ENCODE results near the gene RAP1GAP. TPM values are rescaled to one million over a fixed set of nuclear protein-coding genes. Genes with fewer than 3 reads are reported as not detected.
A peak's percentile ranks its signal among the peaks of the same experiment; 100 is the strongest.

The RAP1GAP gene
- total and polyA plus RNA-seq, 2 of the 13 experiments (the other 11 are each of a cell fraction or from before 2014, with no cell fraction given) = 11.9 to 37.5 TPM

- in situ Hi-C loops (cut with HindIII; ENCODE audit: extremely low pct_ligation_motif_present, low pct_unique_long_range_greater_than_20kb) (no loop called here), intact Hi-C loops (cut with micrococcal nuclease; ENCODE audit: unreplicated experiment) (no loop called here)
- DNase-seq (ENCODE audit: low spot score) (no peak), FAIRE-seq (no peak), ATAC-seq (no peak)
- ChIA-PET POLR2A (interaction anchor here (1.0 kb wide), 1 partner anchor 47 kb away, joined by 8 read pairs; the partner anchor contains the start of gene RAP1GAP), CTCF (ENCODE audit: low intra/inter-chr PET ratio, low total read pairs) (no interaction called here)
- peaks cover 12 to 19% of the 10 kb centered on the region in 2 experiments for H3K36me3 ChIP-seq (replicated peaks in 1 of 2; ENCODE audit: control insufficient read depth in 1 of 2, insufficient read depth in 2 of 2, low read length in 2 of 2)
- 95% methylated on average over 36 of the region's 62 CpGs for WGBS (ENCODE audit: low lambda C conversion rate)
- H3K4me2 ChIP-seq (ENCODE audit: low read depth, low read length) = peak overlapping the region; percentile 58
- no peaks in the 10 kb centered on the region; a peak in 1 of 5 replicates for H3K27me3 ChIP-seq (ENCODE audit: control insufficient read depth in 1 of 2, insufficient read depth in 2 of 2, low read length in 2 of 2)
- H2AFZ ChIP-seq (ENCODE audit: low read length) = no peak overlapping the region
- 0 out of 6 replicates have a peak overlapping the region, but pooled peaks of 1 of the 3 experiments have one; percentile 30 for H3K4me3 ChIP-seq (replicated peaks in 1 of 3; ENCODE audit: insufficient read depth in 1 of 3, low read depth in 2 of 3, low read length in 3 of 3)
- peaks cover 11% of the 10 kb centered on the region for H3K79me2 ChIP-seq (ENCODE audit: insufficient read depth, low read length)
- no peaks in the 10 kb centered on the region for H3K9me3 ChIP-seq (ENCODE audit: low read length)
- H3K27ac ChIP-seq (ENCODE audit: extremely low read length, insufficient read depth, low read length) = peak overlapping the region; percentile 50
- H4K20me1 ChIP-seq (ENCODE audit: insufficient read depth, low read length) = peaks cover 2% of the 10 kb centered on the region; the same call in 1 of the 2 replicates
- H3K4me1 ChIP-seq (ENCODE audit: insufficient read depth, low read length) = peaks cover 30% of the 10 kb centered on the region
- BruUV-seq (replicated peaks) = no TSS peak
- H3K9ac ChIP-seq (ENCODE audit: insufficient read depth, low read depth, low read length) = peak overlapping the region; percentile 18; the same call in 1 of the 2 replicates
- TF ChIP-seq KDM4B (CRISPR knock-in tag; IDR thresholded peaks at IDR 0.05) (no peak), NFYB (CRISPR knock-in tag; IDR thresholded peaks at IDR 0.05) (no peak), ZNF251 (CRISPR knock-in tag; IDR thresholded peaks at IDR 0.05) (no peak), ATF7 (IDR thresholded peaks at IDR 0.05) (no peak), ATF7 (CRISPR knock-in tag; IDR thresholded peaks at IDR 0.05) (no peak), GPBP1L1 (CRISPR knock-in tag; IDR thresholded peaks at IDR 0.05) (no peak), CSRNP2 (CRISPR knock-in tag; conservative IDR thresholded peaks at IDR 0.05; ENCODE audit: low read depth) (no peak), TEAD3 (CRISPR knock-in tag; optimal IDR thresholded peaks at IDR 0.05; ENCODE audit: borderline replicate concordance) (no peak), SRY (CRISPR knock-in tag; IDR thresholded peaks at IDR 0.05) (no peak), ZNF280B (CRISPR knock-in tag; IDR thresholded peaks at IDR 0.05; ENCODE audit: borderline replicate concordance) (0 out of 2 replicates have a peak, but pooled peaks have one; percentile 11), GTF2F1 (IDR thresholded peaks at IDR 0.05; ENCODE audit: low read length) (no peak), NFKBIZ (CRISPR knock-in tag; IDR thresholded peaks at IDR 0.05) (no peak), PPARG (CRISPR knock-in tag; conservative IDR thresholded peaks at IDR 0.05) (no peak), HIVEP1 (CRISPR knock-in tag; IDR thresholded peaks at IDR 0.05) (no peak), ZNF256 (CRISPR knock-in tag; conservative IDR thresholded peaks at IDR 0.05) (no peak), SRSF4 (IDR thresholded peaks at IDR 0.05; ENCODE audit: low read depth, low read length, poor library complexity, severe bottlenecking) (no peak), ZBTB46 (CRISPR knock-in tag; IDR thresholded peaks at IDR 0.05; ENCODE audit: borderline replicate concordance) (no peak), ZNF605 (CRISPR knock-in tag; IDR thresholded peaks at IDR 0.05) (0 out of 2 replicates have a peak, but pooled peaks have one; percentile 8), ZNF451 (CRISPR knock-in tag; IDR thresholded peaks at IDR 0.05) (0 out of 2 replicates have a peak, but pooled peaks have one; percentile 15)
These were observed 46.5 kb downstream of the RAP1GAP start for GRCh38 chr1:21622466-21623315.

Data from HepG2 (cell line).